ENCODE measurements around the gene TCP1. TPM values are rescaled to one million over a fixed set of nuclear protein-coding genes. Genes with fewer than 3 reads are reported as not detected.

TCP1 gene
- total and polyA plus RNA-seq, 9 of the 15 experiments (the other 6 are each of a cell fraction or from before 2014, with no cell fraction given) = 331 to 801 (median 645) TPM

DNA sequence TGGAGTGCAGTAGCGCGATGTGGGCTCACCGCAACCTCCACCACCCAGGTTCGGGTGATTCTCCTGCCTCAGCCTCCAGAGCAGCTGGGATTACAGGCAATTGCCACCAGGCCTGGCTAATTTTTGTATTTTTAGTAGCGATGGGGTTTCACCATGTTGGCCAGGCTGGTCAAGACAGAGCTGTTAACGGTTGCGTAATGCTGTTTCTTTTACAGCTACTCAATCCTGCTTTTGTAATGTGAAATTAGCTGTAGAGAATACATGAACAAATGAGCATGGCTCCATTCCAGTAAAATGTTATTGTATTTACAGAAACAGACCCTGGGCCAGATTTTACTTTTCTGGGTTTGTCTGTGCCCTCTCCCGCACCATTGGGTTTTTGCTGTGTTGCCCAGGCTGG lies 12.5 kb upstream of the TCP1 start:
- CTCF ChIA-PET (ENCODE audit: low intra/inter-chr PET ratio) = interaction anchor here (0.6 kb wide), 1 partner anchor 1123 kb away, joined by 3 read pairs; no protein-coding TSS in a partner anchor
- BruUV-seq (replicated peaks) = no TSS peak
- WGBS (ENCODE audit: insufficient coverage, low coverage, missing lambda C conversion rate) = 66% methylated on average over 8 of the region's 8 CpGs
- no peaks in the 10 kb centered on the region for H4K20me1 ChIP-seq (replicated peaks; ENCODE audit: control insufficient read depth, insufficient read depth, low read length)
- TF ChIP-seq CEBPG (CRISPR knock-in tag; IDR thresholded peaks at IDR 0.05) = no peak
- TF ChIP-seq CEBPG (tag; conservative IDR thresholded peaks at IDR 0.05 in 1 of 2, IDR thresholded peaks at IDR 0.05 in 1 of 2) = peak; percentile 77 to 79
- no peak for TF ChIP-seq RBM34 (IDR thresholded peaks at IDR 0.05; ENCODE audit: borderline replicate concordance, insufficient read depth, low read length)
- TF ChIP-seq CEBPB (tag; IDR thresholded peaks at IDR 0.05) = peak; percentile 92
- TF ChIP-seq MAFF (IDR thresholded peaks at IDR 0.05; ENCODE audit: low read length) = no peak
- DNase-seq (ENCODE audit: extremely low read depth in 1 of 4, low spot score in 3 of 4) = no peak
- peaks cover 7 to 16% of the 10 kb centered on the region in 2 experiments; a peak in 4 of 5 replicates for H3K4me1 ChIP-seq (replicated peaks in 1 of 2; ENCODE audit: control insufficient read depth in 2 of 2, insufficient read depth in 2 of 2, low read length in 2 of 2)
- H3K4me2 ChIP-seq (ENCODE audit: insufficient read depth, low read length) = no peak overlapping the region
- H3K27ac ChIP-seq (ENCODE audit: extremely low read depth, low read depth, low read length) = no peak overlapping the region
- FAIRE-seq = no peak
- in situ Hi-C loops (cut with MboI) (no loop called here), intact Hi-C loops (cut with micrococcal nuclease) (no loop called here)
- H3K9ac ChIP-seq (ENCODE audit: insufficient read depth in 1 of 2, low read depth in 2 of 2, low read length in 2 of 2) = no peak overlapping the region
- H2AFZ ChIP-seq (ENCODE audit: low read depth, low read length) = no peak overlapping the region
- no peaks in the 10 kb centered on the region for H3K9me1 ChIP-seq (ENCODE audit: control insufficient read depth, insufficient read depth, low read length)
- ATAC-seq = no peak
- H3K79me2 ChIP-seq (ENCODE audit: control insufficient read depth, insufficient read depth, low read length) = no peaks in the 10 kb centered on the region
- H3K27me3 ChIP-seq (ENCODE audit: control insufficient read depth in 2 of 2, insufficient read depth in 2 of 2, low read length in 2 of 2) = peaks cover 4 to 30% of the 10 kb centered on the region in 2 experiments
- H3K9me3 ChIP-seq (replicated peaks; ENCODE audit: control insufficient read depth, insufficient read depth, low read depth, low read length) = no peaks in the 10 kb centered on the region
- H3K36me3 ChIP-seq (ENCODE audit: control insufficient read depth, insufficient read depth, low read length) = peaks cover 25% of the 10 kb centered on the region
- no peak overlapping the region for H3K4me3 ChIP-seq
- POLR2A ChIA-PET = interaction anchor here (0.8 to 4.3 kb wide), 4 partner anchors 12 to 29 kb away, joined by 3 to 37 read pairs (median 5); partner anchors contain the start of genes MRPL18 and TCP1

All from K562 (cell line).